Activated CD4-positive, alpha-beta T cell treated with anti-CD3 and anti-CD28 coated beads for 4 hours (primary cell): ENCODE results near the gene ZNF804A.
"Not testable (repeated sequence)": the region's sequence is repeated elsewhere in the genome, so short reads cannot be mapped to it uniquely, and the experiment has no call there.

Experiments used
- DNase-seq, 2 donors: peaks; one replicate each; pipeline ENCODE4 v3.0.0-alpha.2; 2020

The ZNF804A gene

GRCh38 chr2:184835398-184835715 is 237.0 kb downstream of the ZNF804A start:
- no peak for DNase-seq

- no peak for DNase-seq
Observed at GRCh38 chr2:184847331-184847730, 249.0 kb downstream of the ZNF804A start.

- DNase-seq, result no peak
Observed at GRCh38 chr2:184849516-184849915, 251.2 kb downstream of the ZNF804A start.

- DNase-seq, result no peak
Observed at GRCh38 chr2:184851576-184851975, 253.2 kb downstream of the ZNF804A start.

- no peak for DNase-seq
Observed at GRCh38 chr2:184859187-184859586, 260.9 kb downstream of the ZNF804A start.

GRCh38 chr2:184860744-184861143 is 262.4 kb downstream of the ZNF804A start:
- DNase-seq, result no peak

GRCh38 chr2:184875212-184875611 is 276.9 kb downstream of the ZNF804A start:
- DNase-seq, result no peak

GRCh38 chr2:184875911-184876310 is 277.6 kb downstream of the ZNF804A start:
- DNase-seq, result no peak

GRCh38 chr2:184877909-184878308 is 279.6 kb downstream of the ZNF804A start:
- no peak for DNase-seq

- no peak for DNase-seq
Observed at GRCh38 chr2:184879671-184880070, 281.3 kb downstream of the ZNF804A start.

GRCh38 chr2:184886585-184886984 is 288.3 kb downstream of the ZNF804A start:
- DNase-seq, result not testable (repeated sequence)

- no peak for DNase-seq
Observed at GRCh38 chr2:184890311-184890710, 292.0 kb downstream of the ZNF804A start.

GRCh38 chr2:184904991-184905390 is 306.7 kb downstream of the ZNF804A start:
- DNase-seq, result no peak

GRCh38 chr2:184906160-184906559 is 307.8 kb downstream of the ZNF804A start:
- no peak for DNase-seq

GRCh38 chr2:184906709-184907108 is 308.4 kb downstream of the ZNF804A start:
- no peak for DNase-seq

- DNase-seq, result no peak
Observed at GRCh38 chr2:184908966-184909365, 310.6 kb downstream of the ZNF804A start.

GRCh38 chr2:184920451-184920965 is 322.2 kb downstream of the ZNF804A start:
- DNase-seq, result no peak

- no peak for DNase-seq
Observed at GRCh38 chr2:184921676-184922075, 323.3 kb downstream of the ZNF804A start.

GRCh38 chr2:184923751-184924150 is 325.4 kb downstream of the ZNF804A start:
- DNase-seq, result no peak

- DNase-seq, result no peak
Observed at GRCh38 chr2:184927040-184927439, 328.7 kb downstream of the ZNF804A start.

GRCh38 chr2:184936761-184937160 is 338.4 kb downstream of the ZNF804A start:
- DNase-seq, result no peak

GRCh38 chr2:184938221-184938985 is 340.1 kb downstream of the ZNF804A start:
- no peak for DNase-seq

GRCh38 chr2:184945326-184945725 is 347.0 kb downstream of the ZNF804A start:
- no peak for DNase-seq

- no peak for DNase-seq
Observed at GRCh38 chr2:184945824-184946223, 347.5 kb downstream of the ZNF804A start.

GRCh38 chr2:184956856-184957255 is 358.5 kb downstream of the ZNF804A start:
- DNase-seq, result no peak
